Measurements from ENCODE around the gene BRD9.
"Not testable (repeated sequence)": the region's sequence is repeated elsewhere in the genome, so short reads cannot be mapped to it uniquely, and the experiment has no call there.

The BRD9 gene

DNA sequence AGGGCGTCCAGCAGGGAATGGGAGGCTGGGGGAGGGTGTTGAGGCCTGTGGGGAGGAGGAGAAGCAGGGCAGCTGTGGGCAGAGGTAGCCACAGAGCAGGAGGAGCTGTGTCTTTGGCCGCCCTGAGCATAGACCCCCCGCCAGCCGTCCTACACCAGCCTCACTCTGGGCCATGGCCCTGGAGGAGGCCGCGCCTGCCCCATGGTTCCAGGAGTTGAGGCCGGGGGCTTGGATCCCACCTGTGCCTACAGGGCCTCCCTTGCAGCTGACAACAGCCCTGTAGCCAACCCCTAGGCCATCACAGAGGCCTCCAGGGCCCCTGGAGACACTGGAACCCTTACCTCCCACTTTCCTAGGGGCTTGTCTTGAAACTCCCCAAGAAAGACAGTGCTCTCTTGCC lies 44.9 kb downstream of the BRD9 start:
- in situ Hi-C loops (cut with MboI; ENCODE audit: low sequenced_read_pairs): not testable (repeated sequence)

GRCh38 chr5:847212-847611 lies 45.4 kb downstream of the BRD9 start:
- in situ Hi-C loops (cut with MboI; ENCODE audit: low sequenced_read_pairs): not testable (repeated sequence)

- in situ Hi-C loops (cut with MboI; ENCODE audit: low sequenced_read_pairs): not testable (repeated sequence)
These were observed 46.0 kb downstream of the BRD9 start for GRCh38 chr5:846602-847091.

DNA sequence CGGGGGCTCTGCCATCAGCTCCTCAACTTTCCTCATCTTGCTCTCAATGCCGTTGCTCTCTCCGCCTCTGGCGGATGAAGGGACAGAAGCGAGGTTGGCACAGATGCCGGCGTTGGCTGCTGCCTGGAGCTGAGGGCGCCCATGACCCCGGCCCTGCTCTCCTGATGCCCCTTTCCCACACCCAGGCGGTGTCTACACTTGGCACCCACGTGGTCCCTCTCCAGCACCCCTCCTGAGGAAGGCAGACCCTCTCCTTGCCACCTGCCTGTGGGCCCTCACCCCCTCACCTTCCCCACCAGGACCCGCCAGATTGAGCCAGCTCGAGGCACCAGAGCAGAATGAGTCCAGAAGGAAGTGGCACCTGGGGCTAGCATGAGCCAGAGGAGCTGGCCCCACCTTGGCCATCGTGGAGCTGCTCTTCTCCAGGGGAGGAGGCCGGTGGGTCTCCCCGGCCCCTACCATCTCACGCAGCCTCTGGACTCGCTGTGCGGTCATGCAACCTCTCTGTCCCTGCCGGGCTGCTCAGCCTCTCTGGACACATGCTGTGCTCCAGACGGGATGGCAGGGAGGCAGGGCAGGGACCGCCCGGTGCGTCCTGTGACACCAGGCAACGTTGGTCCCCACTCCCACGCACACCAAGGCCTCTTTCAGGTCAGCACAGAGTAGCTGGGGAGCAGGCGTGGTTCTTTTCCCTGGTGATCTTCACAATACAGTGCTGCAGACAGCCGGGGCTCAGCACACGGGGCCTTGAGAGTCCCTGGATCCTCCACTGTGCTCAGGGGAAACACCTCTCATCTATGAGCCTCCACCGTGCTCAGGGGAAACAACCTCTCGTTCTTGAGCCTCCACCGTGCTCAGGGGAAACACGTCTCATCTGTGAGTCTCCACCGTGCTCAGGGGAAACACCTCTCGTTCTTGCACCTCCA lies 46.7 kb downstream of the BRD9 start:
- in situ Hi-C loops (cut with MboI; ENCODE audit: low sequenced_read_pairs): not testable (repeated sequence)

- in situ Hi-C loops (cut with MboI; ENCODE audit: low sequenced_read_pairs): not testable (repeated sequence)
These were observed 47.4 kb downstream of the BRD9 start for GRCh38 chr5:845031-845675.

GRCh38 chr5:844426-844825 lies 48.2 kb downstream of the BRD9 start:
- in situ Hi-C loops (cut with MboI; ENCODE audit: low sequenced_read_pairs): not testable (repeated sequence)

- in situ Hi-C loops (cut with MboI; ENCODE audit: low sequenced_read_pairs): not testable (repeated sequence)
These were observed 48.7 kb downstream of the BRD9 start for GRCh38 chr5:843926-844325.

GRCh38 chr5:843371-843770 lies 49.2 kb downstream of the BRD9 start:
- in situ Hi-C loops (cut with MboI; ENCODE audit: low sequenced_read_pairs): not testable (repeated sequence)

- in situ Hi-C loops (cut with MboI; ENCODE audit: low sequenced_read_pairs): not testable (repeated sequence)
These were observed 50.0 kb downstream of the BRD9 start for GRCh38 chr5:842402-843221.

DNA sequence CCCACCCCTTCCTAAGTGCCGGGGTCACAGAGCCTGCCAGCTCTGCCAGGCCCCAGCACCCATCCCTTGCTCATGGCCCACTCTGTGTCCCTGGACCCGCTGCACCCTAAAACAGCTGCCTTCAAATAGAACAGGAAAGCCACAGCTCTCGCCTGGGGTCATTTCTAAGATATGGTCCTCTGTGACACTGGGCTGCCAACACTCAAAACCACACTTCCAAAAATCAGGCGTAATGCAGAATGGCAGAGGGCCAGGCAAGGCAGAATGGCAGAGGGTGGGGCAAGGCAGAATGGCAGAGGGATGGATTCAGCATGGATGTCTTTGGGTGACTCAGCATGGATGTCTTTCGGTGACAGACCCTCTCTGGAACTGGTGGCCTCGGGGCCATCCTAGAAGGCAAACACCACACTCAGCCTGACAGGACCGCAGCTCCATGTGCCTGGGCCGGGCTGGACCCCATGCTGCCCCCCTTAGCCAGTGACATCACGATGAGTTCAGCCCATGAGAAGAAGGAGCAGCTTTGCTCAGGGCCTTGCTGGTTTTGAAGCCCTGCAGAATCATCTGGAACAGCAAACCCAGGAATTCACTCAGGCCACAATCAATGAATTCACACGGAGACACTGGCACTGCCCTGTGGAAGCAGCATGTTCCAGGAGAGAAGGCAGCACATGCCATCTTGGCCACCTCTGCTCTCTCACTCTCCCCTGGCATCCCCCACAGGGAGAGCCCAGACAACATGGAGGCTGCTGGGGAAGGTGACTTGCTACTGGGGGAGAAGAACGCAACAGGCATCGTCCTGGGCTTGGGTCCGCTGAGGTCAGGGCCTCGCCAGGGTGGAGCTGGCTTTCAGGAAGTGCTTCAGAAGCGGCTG lies 50.8 kb downstream of the BRD9 start:
- in situ Hi-C loops (cut with MboI; ENCODE audit: low sequenced_read_pairs): not testable (repeated sequence)

DNA sequence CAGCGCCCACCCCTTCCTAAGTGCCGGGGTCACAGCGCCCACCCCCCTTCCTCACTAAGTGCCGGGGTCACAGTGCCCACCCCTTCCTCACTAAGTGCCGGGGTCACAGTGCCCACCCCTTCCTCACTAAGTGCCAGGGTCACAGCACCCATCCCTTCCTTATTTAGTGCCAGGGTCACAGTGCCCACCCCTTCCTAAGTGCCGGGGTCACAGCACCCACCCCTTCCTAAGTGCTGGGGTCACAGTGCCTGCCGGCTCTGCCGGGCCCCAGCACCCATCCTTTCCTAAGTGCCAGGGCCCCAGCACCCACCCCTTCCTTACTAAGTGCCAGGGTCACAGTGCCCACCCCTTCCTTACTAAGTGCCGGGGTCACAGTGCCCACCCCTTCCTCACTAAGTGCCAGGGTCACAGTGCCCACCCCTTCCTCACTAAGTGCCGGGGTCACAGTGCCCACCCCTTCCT lies 51.6 kb downstream of the BRD9 start:
- in situ Hi-C loops (cut with MboI; ENCODE audit: low sequenced_read_pairs): not testable (repeated sequence)

DNA sequence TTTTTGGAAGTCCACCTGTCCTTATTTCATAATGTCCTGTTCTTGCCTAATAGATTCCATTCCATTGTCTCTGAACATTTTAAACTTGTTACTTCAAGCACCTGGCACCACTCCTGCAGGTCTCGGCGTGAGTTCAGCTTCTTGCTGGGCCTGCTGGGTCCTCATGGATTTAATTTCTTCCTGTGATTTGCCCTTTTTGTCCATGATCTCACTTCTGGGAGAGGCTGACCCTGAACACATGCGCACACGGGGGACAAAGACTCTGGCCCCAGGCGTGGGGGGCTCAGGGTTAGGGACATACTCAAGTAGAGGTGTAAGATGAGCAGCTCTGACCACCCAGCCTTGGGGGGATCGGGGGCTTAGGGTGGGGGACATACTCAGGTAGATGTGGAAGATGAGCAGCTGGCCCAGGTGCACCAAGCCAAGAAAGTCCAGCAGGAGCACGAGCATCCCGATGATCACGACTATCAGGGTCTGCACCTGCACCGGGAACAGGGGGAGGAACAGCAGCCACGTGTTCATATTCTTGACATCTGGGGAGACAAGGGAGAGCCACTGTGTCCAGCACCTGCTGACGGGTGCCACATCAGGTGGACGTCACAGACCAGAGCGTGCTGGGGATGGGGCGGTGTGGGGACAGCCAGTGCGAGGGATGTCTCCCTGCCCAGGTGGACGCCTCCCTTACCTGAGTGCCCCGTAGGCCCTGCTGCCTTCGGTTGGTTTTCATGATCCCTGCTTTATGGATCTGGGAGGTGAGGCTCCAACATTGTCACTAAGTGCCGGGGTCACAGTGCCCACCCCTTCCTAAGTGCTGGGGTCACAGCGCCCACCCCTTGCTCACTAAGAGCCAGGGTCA lies 52.3 kb downstream of the BRD9 start:
- in situ Hi-C loops (cut with MboI; ENCODE audit: low sequenced_read_pairs): not testable (repeated sequence)

DNA sequence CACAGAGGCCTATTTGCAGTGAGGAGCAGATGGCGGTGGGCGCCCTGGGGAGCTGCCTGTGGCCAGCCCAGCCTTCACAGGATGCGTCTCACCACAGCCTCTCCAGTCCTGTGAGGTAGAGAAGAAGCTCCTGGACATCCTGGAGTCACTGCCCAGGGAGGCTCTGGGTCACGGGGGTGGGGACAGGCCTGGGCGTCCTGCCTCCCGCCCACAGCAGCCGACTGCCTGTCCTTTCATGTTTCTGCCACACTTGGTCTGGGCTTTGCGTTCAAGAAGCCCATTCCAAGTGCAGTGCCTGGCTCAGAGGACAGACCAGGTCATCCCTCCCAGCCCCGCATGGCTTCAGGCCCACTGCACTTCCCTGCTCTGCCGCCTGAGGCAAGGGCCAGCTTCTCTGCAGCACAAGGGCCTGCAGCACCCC lies 54.2 kb downstream of the BRD9 start:
- in situ Hi-C loops (cut with MboI; ENCODE audit: low sequenced_read_pairs): not testable (repeated sequence)

DNA sequence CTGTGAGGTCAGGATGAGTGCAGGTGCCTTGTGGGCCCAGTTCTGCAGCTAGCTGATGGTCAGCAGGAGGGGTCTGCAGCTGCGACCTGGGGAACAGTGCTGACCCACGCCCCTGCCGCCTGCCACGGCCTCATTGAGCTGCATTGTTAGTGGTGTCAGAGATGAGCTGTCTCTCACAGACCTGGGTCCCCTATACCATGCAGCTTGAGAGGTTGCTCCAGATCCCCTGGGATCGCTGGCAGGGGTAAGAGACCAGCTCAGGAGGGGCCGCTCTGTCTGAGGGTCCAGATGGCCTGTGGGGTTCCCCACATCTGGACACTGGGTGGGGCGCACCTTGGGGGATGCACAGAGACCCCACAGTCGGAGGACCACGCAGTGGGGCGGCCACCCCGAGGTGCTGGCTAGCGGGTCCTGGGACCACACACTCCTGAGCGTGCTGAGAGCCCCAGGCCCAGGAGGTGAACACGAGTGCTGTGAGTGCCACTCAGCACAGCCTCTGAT lies 54.9 kb downstream of the BRD9 start:
- in situ Hi-C loops (cut with MboI; ENCODE audit: low sequenced_read_pairs): not testable (repeated sequence)

GRCh38 chr5:835933-836612 lies 56.5 kb downstream of the BRD9 start:
- in situ Hi-C loops (cut with MboI; ENCODE audit: low sequenced_read_pairs): not testable (repeated sequence)

DNA sequence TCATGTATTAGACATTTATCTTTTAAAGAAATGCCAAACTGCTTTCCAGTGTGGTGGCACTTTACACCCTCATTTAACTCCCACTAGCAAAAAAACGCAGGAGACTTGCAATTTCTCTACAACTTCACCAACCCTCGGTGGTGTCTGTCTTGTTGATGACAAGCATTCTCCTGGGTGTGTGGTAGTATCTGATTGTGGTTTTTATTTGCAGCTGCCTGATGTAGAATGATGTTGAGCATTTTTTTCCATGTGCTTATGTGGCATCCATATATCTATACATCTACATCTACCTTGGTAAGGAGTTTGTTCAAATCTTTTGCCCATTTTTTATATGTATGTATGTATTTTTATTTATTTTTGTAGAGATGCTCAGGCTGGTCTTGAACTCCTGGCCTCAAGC lies 58.6 kb downstream of the BRD9 start:
- in situ Hi-C loops (cut with MboI; ENCODE audit: low sequenced_read_pairs): not testable (repeated sequence)

GRCh38 chr5:828194-828593 lies 64.4 kb downstream of the BRD9 start:
- in situ Hi-C loops (cut with MboI; ENCODE audit: low sequenced_read_pairs): not testable (repeated sequence)

DNA sequence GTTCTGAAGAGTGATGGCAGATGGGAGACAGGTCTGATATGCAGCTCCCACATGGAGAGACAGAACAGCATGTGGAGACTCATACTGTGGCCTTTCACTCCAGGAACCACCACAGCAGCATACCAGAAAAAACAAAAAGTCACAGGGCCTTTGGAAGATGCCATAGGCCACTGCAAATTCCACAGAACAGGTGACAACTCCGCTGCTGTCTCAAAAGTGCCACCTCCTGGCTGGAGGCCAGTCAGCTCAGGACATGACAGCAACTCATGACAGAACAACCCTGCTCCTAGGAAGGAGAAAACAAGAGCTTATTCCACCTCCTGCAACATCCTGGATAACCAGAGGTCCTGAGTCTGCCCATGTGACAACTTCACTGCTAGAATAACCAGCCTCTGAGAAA lies 67.1 kb downstream of the BRD9 start:
- in situ Hi-C loops (cut with MboI; ENCODE audit: low sequenced_read_pairs): not testable (repeated sequence)

Data from HL-60/S4 (cell line).